DMS79 (cell line): ENCODE results near the gene IL12RB2.

Experiments used
- DNase-seq: peaks from one replicate; lab custom pipeline; 2025; lab: John Stamatoyannopoulos, UW

IL12RB2 gene

GRCh38 chr1:67347688-67348472, 40.2 kb downstream of the IL12RB2 start:
- DNase-seq = peak; percentile 5

DNA sequence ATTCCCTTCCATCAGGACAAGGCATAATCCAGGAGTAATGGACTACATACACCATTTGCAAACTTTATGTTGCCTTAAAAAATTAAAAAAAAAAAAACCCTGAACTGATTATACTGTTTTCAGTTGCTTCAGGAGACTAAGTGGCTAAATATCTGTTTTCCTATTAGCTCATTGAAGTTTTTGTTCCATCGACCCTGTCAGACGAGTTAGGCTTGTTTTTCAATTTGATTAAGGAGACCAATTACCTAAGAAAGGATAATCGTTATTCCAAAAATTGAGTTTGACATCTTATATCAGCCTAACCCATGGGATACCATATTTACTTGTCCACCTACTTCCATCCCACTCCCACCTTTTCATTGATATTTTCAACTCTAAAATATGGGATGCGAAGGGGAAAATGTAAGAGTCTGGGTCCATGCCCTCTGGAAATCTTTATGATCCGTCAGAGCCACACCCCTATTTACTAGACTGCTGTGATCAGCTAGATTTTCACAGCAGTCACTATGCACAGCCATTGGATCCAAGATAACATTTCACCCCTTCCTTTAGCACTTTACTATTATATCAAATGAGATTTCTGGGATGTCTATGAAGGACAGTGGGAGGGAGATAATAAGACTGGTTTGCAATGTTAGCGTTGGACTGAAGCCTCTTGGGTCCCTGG, 41.0 kb downstream of the IL12RB2 start:
- DNase-seq = no peak

- no peak for DNase-seq
Observed at GRCh38 chr1:67350783-67351182, 43.1 kb downstream of the IL12RB2 start.

- no peak for DNase-seq
Observed at GRCh38 chr1:67352211-67352610, 44.5 kb downstream of the IL12RB2 start.

- no peak for DNase-seq
Observed at GRCh38 chr1:67355745-67356424, 48.2 kb downstream of the IL12RB2 start.

GRCh38 chr1:67359592-67359991, 51.9 kb downstream of the IL12RB2 start:
- DNase-seq = no peak

DNA sequence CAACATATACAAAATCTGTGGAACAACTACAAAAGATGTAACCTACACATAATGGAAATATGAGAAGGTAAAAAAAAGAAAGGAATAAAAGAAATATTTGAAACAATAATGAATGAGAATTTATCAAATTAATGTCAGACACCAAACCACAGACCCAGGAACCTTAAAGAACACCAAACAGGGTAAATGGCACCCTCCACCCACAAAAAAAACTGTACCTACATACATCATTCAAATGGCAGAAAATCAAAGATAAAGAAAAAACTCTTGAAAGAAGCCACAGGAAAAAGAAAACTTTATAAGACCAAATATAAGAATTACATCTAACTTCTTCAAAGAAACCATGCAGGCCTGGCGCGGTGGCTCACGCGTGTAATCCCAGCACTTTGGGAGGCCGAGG, 54.0 kb downstream of the IL12RB2 start:
- DNase-seq = no peak

- peak; percentile 43 for DNase-seq
Observed at GRCh38 chr1:67367370-67368045, 59.8 kb downstream of the IL12RB2 start.

DNA sequence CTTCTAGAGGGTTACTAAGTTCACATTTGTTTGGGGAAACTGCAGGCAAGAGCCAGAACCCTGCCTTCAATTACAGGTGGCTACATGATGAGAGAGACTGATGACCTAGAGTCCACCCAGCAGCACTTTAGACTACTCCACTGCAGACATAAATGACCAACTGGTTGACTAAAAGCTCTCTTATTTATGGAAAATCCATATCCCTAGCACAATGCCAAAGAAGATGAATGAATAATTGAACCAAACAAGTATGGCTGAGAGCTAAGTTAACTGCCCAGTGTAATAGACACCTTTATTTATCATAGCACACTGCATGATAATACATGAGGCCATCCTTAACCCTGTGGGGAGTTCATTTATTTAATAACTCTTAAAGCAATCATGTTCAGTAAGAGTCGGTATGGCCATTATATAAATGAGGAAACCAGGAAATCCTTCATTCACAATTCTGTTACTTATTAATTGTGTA, 60.4 kb downstream of the IL12RB2 start:
- no peak for DNase-seq

DNA sequence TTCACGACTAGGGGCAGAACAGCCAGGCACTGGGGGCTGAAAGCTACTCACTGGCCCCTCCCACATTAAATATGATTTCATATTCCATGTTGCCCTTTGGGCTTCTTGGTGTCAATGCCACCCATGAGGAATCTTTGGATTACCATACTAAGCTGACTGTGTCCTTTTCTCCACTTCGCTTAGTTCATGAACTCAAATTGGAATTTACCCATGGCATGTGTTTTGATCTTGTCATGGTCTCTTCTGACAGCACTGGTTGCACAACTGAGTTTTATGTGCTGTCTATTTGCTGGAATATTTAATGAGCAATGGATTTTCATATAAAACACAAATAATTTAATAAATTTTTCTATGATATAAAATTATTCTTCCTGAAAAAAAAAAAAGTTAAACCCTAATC, 63.4 kb downstream of the IL12RB2 start:
- DNase-seq = no peak

GRCh38 chr1:67371681-67372080, 64.0 kb downstream of the IL12RB2 start:
- DNase-seq = no peak

DNA sequence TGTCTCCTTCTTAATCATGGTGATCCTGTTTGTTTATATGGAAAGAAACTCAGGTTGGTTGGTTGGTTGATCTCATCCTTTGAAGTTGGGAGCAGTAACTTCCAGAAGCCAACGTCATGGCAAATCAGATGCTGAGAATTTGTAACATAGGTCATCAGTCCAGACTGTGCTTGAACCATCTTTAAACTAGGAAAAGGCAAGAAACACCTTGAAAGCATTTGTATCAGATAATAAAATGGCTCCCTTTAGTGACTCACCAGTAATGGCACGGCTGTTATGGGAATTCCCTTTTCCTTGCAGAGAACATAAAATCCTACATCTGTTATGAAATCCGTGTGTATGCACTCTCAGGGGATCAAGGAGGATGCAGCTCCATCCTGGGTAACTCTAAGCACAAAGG, 64.5 kb downstream of the IL12RB2 start:
- DNase-seq = no peak

DNA sequence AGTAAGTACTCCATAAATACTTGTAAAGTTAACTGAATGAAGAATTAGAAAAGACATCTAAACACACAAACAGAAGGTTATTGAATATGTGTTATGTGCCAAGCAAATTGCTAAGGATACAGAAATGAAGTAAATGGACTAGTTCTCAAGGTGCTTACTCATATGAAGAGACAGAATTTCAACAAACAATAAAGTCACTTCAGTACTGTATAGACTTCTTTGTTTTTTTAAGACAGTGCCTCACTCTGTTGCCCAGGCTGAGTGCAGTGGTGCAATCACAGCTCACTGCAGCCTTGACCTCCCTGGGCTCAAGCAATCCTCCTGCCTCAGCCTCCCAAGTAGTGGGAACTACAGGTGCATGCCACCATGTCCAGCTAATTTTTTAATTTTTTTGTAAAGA, 65.2 kb downstream of the IL12RB2 start:
- DNase-seq = no peak

GRCh38 chr1:67376381-67376780, 68.7 kb downstream of the IL12RB2 start:
- DNase-seq = no peak

DNA sequence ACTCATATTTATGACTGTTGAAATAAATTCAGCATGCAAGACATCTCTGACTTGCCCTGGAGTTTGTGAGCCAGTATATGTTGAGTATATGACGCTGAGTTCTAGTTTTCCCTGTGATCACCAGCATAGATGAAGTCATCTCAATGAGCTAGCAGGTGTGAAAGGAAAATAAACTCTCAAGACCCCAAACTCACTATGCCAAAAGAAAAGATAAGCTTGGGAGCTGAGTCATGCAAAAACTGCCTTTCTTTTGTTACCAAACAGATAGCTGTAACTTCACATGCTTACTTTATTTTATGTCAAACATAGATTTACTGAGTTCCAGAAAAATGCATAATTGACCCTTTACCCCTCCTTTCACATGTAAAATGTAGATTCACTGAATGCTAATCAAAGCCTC, 69.6 kb downstream of the IL12RB2 start:
- no peak for DNase-seq

DNA sequence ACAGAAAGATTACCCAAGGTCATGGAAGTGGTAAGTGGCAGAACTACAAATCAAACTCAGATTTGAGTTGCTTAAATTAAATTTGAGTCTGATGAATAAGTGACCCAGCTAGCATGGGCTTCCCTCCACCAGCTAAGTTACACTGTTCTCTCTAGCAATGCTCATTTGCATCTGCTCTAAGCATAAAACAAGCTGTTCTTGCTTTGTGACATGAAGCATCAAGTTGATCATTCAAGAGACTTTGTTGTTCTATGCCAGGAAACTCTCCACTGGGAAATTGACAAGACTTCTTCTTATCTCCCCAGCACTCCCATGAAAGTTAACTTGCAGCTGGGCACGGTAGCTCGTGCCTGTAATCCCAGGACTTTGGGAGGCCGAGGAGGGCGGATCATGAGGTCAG, 73.5 kb downstream of the IL12RB2 start:
- DNase-seq = no peak

DNA sequence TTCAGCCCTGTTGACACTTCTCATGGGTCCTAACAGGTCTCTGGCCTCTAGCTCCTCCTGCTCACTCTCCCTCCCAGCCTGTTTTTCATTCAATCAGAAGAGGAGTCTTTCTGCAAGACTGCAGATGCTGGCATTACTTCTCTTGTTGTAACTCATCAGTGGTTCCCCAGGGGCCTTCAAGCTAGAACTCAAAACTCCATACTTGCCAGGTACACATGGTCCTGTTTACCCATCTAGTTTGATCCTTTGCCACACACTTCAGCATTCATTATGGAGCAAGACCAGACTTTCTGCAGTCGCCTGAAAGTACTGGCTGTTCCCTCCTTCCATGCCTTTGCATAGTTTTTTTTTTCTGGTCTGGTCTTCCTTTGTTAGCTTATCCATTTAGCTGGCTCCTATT, 74.6 kb downstream of the IL12RB2 start:
- DNase-seq = no peak

GRCh38 chr1:67383999-67384638, 76.4 kb downstream of the IL12RB2 start:
- DNase-seq = no peak

DNA sequence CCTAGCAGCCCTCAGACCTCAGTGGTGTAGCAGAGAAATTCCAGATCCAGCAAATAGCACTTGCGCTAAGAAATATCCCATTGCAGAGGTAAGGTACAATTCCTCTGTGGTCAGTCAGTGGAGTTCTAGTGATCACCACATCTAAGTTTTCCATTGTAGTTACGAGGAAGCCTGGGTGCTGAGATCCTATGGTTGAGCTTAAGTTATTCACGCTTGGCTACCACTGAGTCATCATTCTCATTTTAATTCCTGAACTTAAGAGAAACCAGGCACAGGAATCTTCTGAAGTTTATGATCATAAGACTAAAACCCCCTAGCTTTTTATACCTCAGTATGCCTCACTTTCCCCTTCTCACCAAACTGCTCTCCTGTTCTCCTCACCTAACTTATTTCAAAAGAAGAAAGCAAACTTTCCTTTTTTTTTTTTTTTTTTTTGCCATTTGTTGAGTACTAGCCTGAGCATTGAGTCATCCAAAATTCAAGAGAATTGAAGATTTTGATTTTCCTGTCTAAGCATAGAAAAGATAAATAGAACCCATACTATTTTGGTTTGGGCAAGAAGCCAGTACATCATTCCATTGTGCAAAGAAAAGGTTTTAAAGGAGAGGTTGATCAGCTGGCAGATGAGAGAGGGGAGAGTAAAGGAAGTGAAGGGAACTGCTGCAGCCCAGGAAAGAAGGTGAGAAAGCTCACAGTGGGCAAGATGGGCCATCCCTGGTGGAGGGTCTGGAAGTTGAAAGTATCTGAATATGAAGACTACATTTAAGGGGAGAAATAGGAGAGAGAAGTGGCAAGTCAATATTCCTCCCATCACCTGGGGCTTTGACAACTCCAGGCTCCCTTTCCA, 82.6 kb downstream of the IL12RB2 start:
- no peak for DNase-seq

GRCh38 chr1:67393240-67393639, 85.6 kb downstream of the IL12RB2 start:
- DNase-seq = no peak

DNA sequence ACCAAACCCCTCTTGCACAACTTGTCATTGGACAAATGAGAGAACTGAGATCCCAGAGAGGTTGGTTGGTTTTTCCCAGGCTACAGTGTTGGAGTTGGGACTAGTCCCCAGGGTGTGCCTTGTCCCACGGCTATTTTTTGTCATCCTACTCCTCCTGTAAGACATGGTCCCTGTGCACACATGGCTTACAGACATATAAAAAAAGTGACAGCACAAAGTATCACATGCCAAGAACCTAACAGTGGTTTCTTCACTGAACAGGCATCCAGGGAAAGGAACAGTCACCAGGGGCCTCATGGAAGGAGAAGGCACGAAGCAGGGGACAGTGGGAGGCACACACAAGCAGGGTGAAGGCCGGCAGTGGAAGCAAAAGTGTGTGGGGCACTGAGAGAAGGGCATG, 86.1 kb downstream of the IL12RB2 start:
- DNase-seq = no peak
